GM23338 (cell line): ENCODE results near the gene TP73. TPM values are rescaled to one million over a fixed set of nuclear protein-coding genes. Genes with fewer than 3 reads are reported as not detected.

ENCODE experiments used
- ATAC-seq: fragments of 200-7000 bp; cut with Tn5 transposase; 3 replicates; pipeline ENCODE4 v1.9.1; 2020
- DNase-seq: peaks from one replicate; pipeline ENCODE4 v3.0.0-alpha.2; 2015; ENCODE audit warnings: low spot score
- H2AFZ ChIP-seq: fragments of 200-600 bp; sonication (generic); 2 replicates; pipeline ENCODE4 v1.8.0; 2016; ENCODE audit warnings: antibody characterized with exemption, mild to moderate bottlenecking, moderate library complexity
- H3F3A ChIP-seq: fragments of 200-600 bp; sonication (generic); replicated peaks from 2 replicates; pipeline ENCODE4 v1.8.0; 2017; ENCODE audit warnings: antibody characterized with exemption, mixed run types, low read depth
- H3K27ac ChIP-seq: fragments of 200-600 bp; sonication (generic); 2 replicates; pipeline ENCODE4 v1.6.1; 2016; ENCODE audit warnings: low read depth
- H3K27me3 ChIP-seq: fragments of 200-600 bp; sonication (generic); 2 replicates; pipeline ENCODE4 v1.8.0; 2016; ENCODE audit warnings: mild to moderate bottlenecking, mixed run types, moderate library complexity; ENCODE audit not compliant: insufficient read depth
- H3K36me3 ChIP-seq: fragments of 200-600 bp; sonication (generic); 2 replicates; pipeline ENCODE4 v1.8.0; 2016; ENCODE audit warnings: mild to moderate bottlenecking; ENCODE audit not compliant: insufficient read depth
- H3K4me1 ChIP-seq: fragments of 200-600 bp; sonication (generic); 2 replicates; pipeline ENCODE4 v1.8.0; 2016; ENCODE audit warnings: mild to moderate bottlenecking, moderate library complexity; ENCODE audit not compliant: insufficient read depth
- H3K4me2 ChIP-seq: fragments of 200-600 bp; sonication (generic); 2 replicates; pipeline ENCODE4 v1.7.1; 2017; ENCODE audit warnings: mixed run types
- H3K4me3 ChIP-seq: fragments of 200-600 bp; sonication (generic); 2 replicates; pipeline ENCODE4 v1.6.1; 2016; ENCODE audit warnings: mixed run types
- H3K79me2 ChIP-seq: fragments of 200-600 bp; sonication (generic); replicated peaks from 2 replicates; pipeline ENCODE4 v1.8.0; 2017; ENCODE audit warnings: mild to moderate bottlenecking; ENCODE audit not compliant: insufficient read depth
- H3K9me2 ChIP-seq: fragments of 200-600 bp; sonication (generic); 2 replicates; pipeline ENCODE4 v1.8.0; 2017; ENCODE audit not compliant: insufficient read depth
- H4K20me1 ChIP-seq: fragments of 200-600 bp; sonication (generic); replicated peaks from 2 replicates; pipeline ENCODE4 v1.8.0; 2017; ENCODE audit warnings: mild to moderate bottlenecking; ENCODE audit not compliant: insufficient read depth
- H3K27ac Mint-ChIP-seq: 2 replicates; pipeline ENCODE4 v1.8.0; 2020; ENCODE audit warnings: inconsistent platforms, mild to moderate bottlenecking, moderate library complexity, mixed read lengths
- H3K27me3 Mint-ChIP-seq: 3 replicates; pipeline ENCODE4 v1.8.0; 2022; ENCODE audit warnings: low read depth, mild to moderate bottlenecking, moderate library complexity, mixed read lengths, inconsistent platforms; ENCODE audit not compliant: insufficient read depth, poor library complexity
- H3K36me3 Mint-ChIP-seq: 3 replicates; pipeline ENCODE4 v1.8.0; 2021; ENCODE audit warnings: low read depth, mild to moderate bottlenecking, inconsistent platforms, moderate library complexity, mixed read lengths
- H3K4me1 Mint-ChIP-seq: 3 replicates; pipeline ENCODE4 v1.8.0; 2020; ENCODE audit warnings: mild to moderate bottlenecking, inconsistent platforms, mixed read lengths
- H3K4me3 Mint-ChIP-seq: 3 replicates; pipeline ENCODE4 v1.8.0; 2021; ENCODE audit warnings: moderate library complexity, mild to moderate bottlenecking, inconsistent platforms, mixed read lengths
- H3K9me3 Mint-ChIP-seq: 3 replicates; pipeline ENCODE4 v1.8.0; 2020; ENCODE audit warnings: moderate library complexity, mild to moderate bottlenecking, inconsistent platforms, mixed read lengths
- CREB1 ChIP-seq: fragments of 250-450 bp; sonication (Bioruptor Pico); IDR thresholded peaks from 2 replicates; pipeline ENCODE4 v1.5.0; 2020; ENCODE audit warnings: low read depth, mild to moderate bottlenecking, moderate library complexity
- ETS1 ChIP-seq: IDR thresholded peaks from 2 replicates; pipeline ENCODE4 v1.6.1; 2016; ENCODE audit warnings: antibody characterized with exemption
- EZH2 ChIP-seq: fragments of 200-600 bp; sonication (generic); IDR thresholded peaks from one replicate; pipeline ENCODE4 v1.8.0; 2017; ENCODE audit warnings: antibody characterized with exemption, mild to moderate bottlenecking, low read depth; ENCODE audit not compliant: unreplicated experiment
- EZH2phosphoT487 ChIP-seq: fragments of 200-600 bp; sonication (generic); IDR thresholded peaks from one replicate; pipeline ENCODE4 v1.8.1; 2018; ENCODE audit warnings: antibody characterized with exemption; ENCODE audit not compliant: unreplicated experiment
- JUNB ChIP-seq: IDR thresholded peaks from one replicate; pipeline ENCODE4 v1.6.1; 2016; ENCODE audit warnings: antibody characterized with exemption; ENCODE audit not compliant: unreplicated experiment
- POLR2AphosphoS5 ChIP-seq: IDR thresholded peaks from 2 replicates; pipeline ENCODE4 v1.6.1; 2016; ENCODE audit warnings: antibody characterized with exemption, low read depth
- ZNF114 ChIP-seq: fragments of 250-450 bp; sonication (Bioruptor Pico); IDR thresholded peaks from 2 replicates; pipeline ENCODE4 v1.5.0; 2020; ENCODE audit warnings: mild to moderate bottlenecking, moderate library complexity
- ZNF331 ChIP-seq: fragments of 250-450 bp; sonication (Bioruptor Pico); IDR thresholded peaks from 2 replicates; pipeline ENCODE4 v1.5.0; 2020; ENCODE audit warnings: low read depth, mild to moderate bottlenecking, moderate library complexity
- polyA plus RNA-seq: library from polyadenylated mRNA; unstranded; fragments of >200 nt; fragmentation: Nextera tagmentation; extraction: Ambion mirVana; gene quantifications from 2 replicates; pipeline ENCODE4 v1.2.1, GENCODE V29; 2016
- total RNA-seq: library from RNA; depleted of rRNA; stranded (reverse); fragments of >200 nt; shearing (Covaris generic); gene quantifications from 2 replicates; pipeline ENCODE4 v1.2.3, GENCODE V29; 2014
- TF ChIP-seq, protein P1 (sequence below): IDR thresholded peaks from one replicate; pipeline ENCODE4 v1.6.1; 2018; ENCODE audit warnings: antibody characterized with exemption; ENCODE audit not compliant: unreplicated experiment
- TF ChIP-seq, protein P2 (sequence below), 2 experiments: fragments of 200-600 bp in 1 of 2; sonication (generic) in 1 of 2; conservative IDR thresholded peaks; 2 replicates each; pipeline versions ENCODE4 v1.5.1 to v1.6.1; 2016 to 2017; ENCODE audit warnings: antibody characterized with exemption in 2 of 2, low read depth in 2 of 2, mild to moderate bottlenecking in 2 of 2, moderate library complexity in 1 of 2

Gene TP73
- total and polyA plus RNA-seq, 2 experiments from 2014 or later = 1.4 to 3.4 TPM

GRCh38 chr1:3644273-3644672 is 8.0 kb upstream of the TP73 start:
- H3K4me3 ChIP-seq = no peak overlapping the region
- H3K4me3 Mint-ChIP-seq = no peak overlapping the region
- peaks cover 4% of the 10 kb centered on the region for H3K27me3 Mint-ChIP-seq
- H3K9me3 Mint-ChIP-seq = no peaks in the 10 kb centered on the region
- H3K27me3 ChIP-seq = no peaks in the 10 kb centered on the region
- no peaks in the 10 kb centered on the region; the same call in 1 of the 2 replicates for H3F3A ChIP-seq
- H3K79me2 ChIP-seq = peaks cover 24% of the 10 kb centered on the region
- H3K9me2 ChIP-seq = no peaks in the 10 kb centered on the region
- H3K36me3 ChIP-seq = 0 out of 2 replicates have a peak, but pooled peaks cover 11% of the 10 kb centered on the region
- peaks cover 11% of the 10 kb centered on the region for H3K36me3 Mint-ChIP-seq
- 0 out of 3 replicates have a peak, but pooled peaks cover 3% of the 10 kb centered on the region for H3K4me1 Mint-ChIP-seq
- no peak overlapping the region for H3K27ac Mint-ChIP-seq
- ATAC-seq (no peak), DNase-seq (no peak)
- H2AFZ ChIP-seq = no peak overlapping the region
- H3K4me2 ChIP-seq = no peak overlapping the region
- peaks cover 8% of the 10 kb centered on the region; the same call in 1 of the 2 replicates for H3K4me1 ChIP-seq
- peaks cover 16% of the 10 kb centered on the region for H4K20me1 ChIP-seq
- H3K27ac ChIP-seq = no peak overlapping the region
- no peak for TF ChIP-seq ZNF114
- no peak for TF ChIP-seq ZNF331 (CRISPR knock-in tag)
- TF ChIP-seq JUNB = no peak
- no peak for TF ChIP-seq ETS1
- TF ChIP-seq, protein P1, sequence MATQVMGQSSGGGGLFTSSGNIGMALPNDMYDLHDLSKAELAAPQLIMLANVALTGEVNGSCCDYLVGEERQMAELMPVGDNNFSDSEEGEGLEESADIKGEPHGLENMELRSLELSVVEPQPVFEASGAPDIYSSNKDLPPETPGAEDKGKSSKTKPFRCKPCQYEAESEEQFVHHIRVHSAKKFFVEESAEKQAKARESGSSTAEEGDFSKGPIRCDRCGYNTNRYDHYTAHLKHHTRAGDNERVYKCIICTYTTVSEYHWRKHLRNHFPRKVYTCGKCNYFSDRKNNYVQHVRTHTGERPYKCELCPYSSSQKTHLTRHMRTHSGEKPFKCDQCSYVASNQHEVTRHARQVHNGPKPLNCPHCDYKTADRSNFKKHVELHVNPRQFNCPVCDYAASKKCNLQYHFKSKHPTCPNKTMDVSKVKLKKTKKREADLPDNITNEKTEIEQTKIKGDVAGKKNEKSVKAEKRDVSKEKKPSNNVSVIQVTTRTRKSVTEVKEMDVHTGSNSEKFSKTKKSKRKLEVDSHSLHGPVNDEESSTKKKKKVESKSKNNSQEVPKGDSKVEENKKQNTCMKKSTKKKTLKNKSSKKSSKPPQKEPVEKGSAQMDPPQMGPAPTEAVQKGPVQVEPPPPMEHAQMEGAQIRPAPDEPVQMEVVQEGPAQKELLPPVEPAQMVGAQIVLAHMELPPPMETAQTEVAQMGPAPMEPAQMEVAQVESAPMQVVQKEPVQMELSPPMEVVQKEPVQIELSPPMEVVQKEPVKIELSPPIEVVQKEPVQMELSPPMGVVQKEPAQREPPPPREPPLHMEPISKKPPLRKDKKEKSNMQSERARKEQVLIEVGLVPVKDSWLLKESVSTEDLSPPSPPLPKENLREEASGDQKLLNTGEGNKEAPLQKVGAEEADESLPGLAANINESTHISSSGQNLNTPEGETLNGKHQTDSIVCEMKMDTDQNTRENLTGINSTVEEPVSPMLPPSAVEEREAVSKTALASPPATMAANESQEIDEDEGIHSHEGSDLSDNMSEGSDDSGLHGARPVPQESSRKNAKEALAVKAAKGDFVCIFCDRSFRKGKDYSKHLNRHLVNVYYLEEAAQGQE = no peak
- no peak for TF ChIP-seq EZH2
- no peak for TF ChIP-seq CREB1 (CRISPR knock-in tag)
- TF ChIP-seq EZH2phosphoT487 = no peak
- TF ChIP-seq, protein P2, sequence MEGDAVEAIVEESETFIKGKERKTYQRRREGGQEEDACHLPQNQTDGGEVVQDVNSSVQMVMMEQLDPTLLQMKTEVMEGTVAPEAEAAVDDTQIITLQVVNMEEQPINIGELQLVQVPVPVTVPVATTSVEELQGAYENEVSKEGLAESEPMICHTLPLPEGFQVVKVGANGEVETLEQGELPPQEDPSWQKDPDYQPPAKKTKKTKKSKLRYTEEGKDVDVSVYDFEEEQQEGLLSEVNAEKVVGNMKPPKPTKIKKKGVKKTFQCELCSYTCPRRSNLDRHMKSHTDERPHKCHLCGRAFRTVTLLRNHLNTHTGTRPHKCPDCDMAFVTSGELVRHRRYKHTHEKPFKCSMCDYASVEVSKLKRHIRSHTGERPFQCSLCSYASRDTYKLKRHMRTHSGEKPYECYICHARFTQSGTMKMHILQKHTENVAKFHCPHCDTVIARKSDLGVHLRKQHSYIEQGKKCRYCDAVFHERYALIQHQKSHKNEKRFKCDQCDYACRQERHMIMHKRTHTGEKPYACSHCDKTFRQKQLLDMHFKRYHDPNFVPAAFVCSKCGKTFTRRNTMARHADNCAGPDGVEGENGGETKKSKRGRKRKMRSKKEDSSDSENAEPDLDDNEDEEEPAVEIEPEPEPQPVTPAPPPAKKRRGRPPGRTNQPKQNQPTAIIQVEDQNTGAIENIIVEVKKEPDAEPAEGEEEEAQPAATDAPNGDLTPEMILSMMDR (conservative IDR thresholded peaks at IDR 0.05; ENCODE audit: low read depth in 2 of 2) = no peak

GRCh38 chr1:3645247-3645646 is 7.1 kb upstream of the TP73 start:
- Histone ChIP-seq H3F3A (no peaks in the 10 kb centered on the region; the same call in 1 of the 2 replicates), H3K4me3 (no peak overlapping the region), H2AFZ (no peak overlapping the region), H3K27ac (no peak overlapping the region), H4K20me1 (peaks cover 16% of the 10 kb centered on the region), H3K79me2 (peaks cover 25% of the 10 kb centered on the region), H3K4me2 (no peak overlapping the region), H3K27me3 (peaks cover 3% of the 10 kb centered on the region), H3K36me3 (0 out of 2 replicates have a peak, but pooled peaks cover 11% of the 10 kb centered on the region), H3K4me1 (peaks cover 9% of the 10 kb centered on the region; the same call in 1 of the 2 replicates), H3K9me2 (no peaks in the 10 kb centered on the region)
- Mint-ChIP-seq H3K4me3 (no peak overlapping the region), H3K27ac (no peak overlapping the region), H3K27me3 (peaks cover 8% of the 10 kb centered on the region), H3K36me3 (peaks cover 11% of the 10 kb centered on the region), H3K4me1 (0 out of 3 replicates have a peak, but pooled peaks cover 3% of the 10 kb centered on the region), H3K9me3 (no peaks in the 10 kb centered on the region)
- no peak for DNase-seq
- ATAC-seq = no peak
- TF ChIP-seq CREB1 (CRISPR knock-in tag) (no peak), POLR2AphosphoS5 (no peak), ETS1 (no peak)
